Measurements from ENCODE around the gene CTSW. TPM values are rescaled to one million over a fixed set of nuclear protein-coding genes. Genes with fewer than 3 reads are reported as not detected.

Gene CTSW
- total RNA-seq, 1 donor from 2014 or later, result 1.0 TPM

DNA sequence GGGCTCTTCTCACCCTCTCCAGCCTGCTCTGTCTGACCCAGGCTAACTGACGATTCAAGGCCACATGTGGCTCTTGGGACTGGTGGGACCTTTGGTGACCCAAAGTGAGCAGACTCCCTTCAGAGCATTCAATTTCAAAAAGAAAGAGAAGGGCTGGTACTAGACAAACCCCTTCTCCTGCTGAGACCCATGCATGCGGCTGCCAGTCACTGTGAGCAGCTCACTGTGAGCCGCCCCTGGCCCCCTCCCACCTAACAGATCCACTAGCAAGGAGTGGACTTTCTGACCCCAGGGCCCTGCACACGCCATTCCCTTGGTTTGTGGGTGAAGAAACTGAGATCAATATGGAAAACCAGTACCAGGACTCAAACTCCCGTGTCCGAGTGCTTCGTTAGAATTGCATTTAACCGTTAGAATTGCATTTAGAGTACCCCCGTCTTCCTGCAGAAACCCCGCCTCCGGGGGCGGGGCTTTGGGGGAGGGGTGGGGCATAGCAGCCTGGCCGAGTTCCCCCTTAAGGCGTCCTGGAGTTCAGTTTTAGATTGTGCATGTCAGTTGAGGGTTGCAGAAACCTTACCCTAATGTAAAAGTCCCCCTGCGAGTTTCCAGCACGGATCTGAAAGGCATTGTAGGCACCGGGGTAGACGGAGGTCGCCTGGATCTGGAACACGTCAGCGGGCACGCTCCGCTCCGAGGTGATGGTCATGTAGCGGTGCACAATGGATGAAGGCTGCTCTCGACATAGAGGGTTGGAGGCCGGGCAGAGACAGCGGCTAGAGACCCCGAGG lies 12.2 kb upstream of the CTSW start:
- Histone ChIP-seq H3K27me3 (ENCODE audit: control insufficient read depth in 3 of 3, insufficient read depth in 3 of 3, low read length in 3 of 3) (peaks cover 0 to 3% (median 0%) of the 10 kb centered on the region in 3 donors), H3K4me3 (ENCODE audit: low read length in 3 of 3) (no peak overlapping the region), H3K9ac (ENCODE audit: low read depth in 1 of 3, low read length in 3 of 3) (no peak overlapping the region), H3K36me3 (ENCODE audit: control insufficient read depth in 3 of 3, insufficient read depth in 3 of 3, low read length in 3 of 3) (peaks cover 38 to 55% (median 53%) of the 10 kb centered on the region in 3 donors), H3K9me3 (ENCODE audit: control insufficient read depth in 3 of 3, low read length in 3 of 3) (no peaks in the 10 kb centered on the region), H3K4me1 (ENCODE audit: control insufficient read depth in 3 of 3, insufficient read depth in 3 of 3, low read length in 3 of 3) (peaks cover 16 to 24% (median 21%) of the 10 kb centered on the region in 3 donors), H3K27ac (ENCODE audit: low read depth, low read length) (no peak overlapping the region)

DNA sequence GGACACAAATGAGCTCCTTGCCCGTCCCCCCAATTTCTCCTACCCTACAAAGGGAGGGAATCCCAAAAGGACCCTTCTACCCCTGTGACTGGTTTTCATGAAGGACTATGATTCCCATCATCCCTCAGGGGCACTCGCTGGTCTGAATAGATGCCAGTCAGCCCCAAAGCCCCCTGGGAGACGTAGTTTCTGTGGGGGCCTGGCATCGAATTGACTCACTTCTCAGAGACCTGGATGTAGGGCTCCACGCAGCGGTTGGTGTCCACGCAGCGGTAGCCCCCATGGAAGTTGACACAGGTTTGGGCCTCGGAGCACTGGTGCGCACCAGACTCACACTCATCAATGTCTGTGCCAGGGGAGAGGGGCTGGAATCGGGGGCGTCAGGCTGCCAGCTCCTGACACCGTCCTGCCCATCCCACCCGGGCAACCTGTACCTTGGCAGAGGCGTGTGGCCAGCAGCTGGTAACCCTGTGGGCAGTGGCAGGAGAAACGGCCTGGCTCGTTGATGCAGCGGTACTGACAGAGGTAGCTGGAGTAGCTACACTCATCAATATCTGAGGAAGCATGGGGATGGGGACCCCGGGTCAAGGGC lies 11.5 kb upstream of the CTSW start:
- peaks cover 0 to 6% (median 0%) of the 10 kb centered on the region in 3 donors for H3K27me3 ChIP-seq (ENCODE audit: control insufficient read depth in 3 of 3, insufficient read depth in 3 of 3, low read length in 3 of 3)
- no peaks in the 10 kb centered on the region for H3K9me3 ChIP-seq (ENCODE audit: control insufficient read depth in 3 of 3, low read length in 3 of 3)
- peaks cover 19 to 24% (median 24%) of the 10 kb centered on the region in 3 donors for H3K4me1 ChIP-seq (ENCODE audit: control insufficient read depth in 3 of 3, insufficient read depth in 3 of 3, low read length in 3 of 3)
- H3K9ac ChIP-seq (ENCODE audit: low read depth in 1 of 3, low read length in 3 of 3), result no peak overlapping the region
- H3K27ac ChIP-seq (ENCODE audit: low read depth, low read length), result no peak overlapping the region
- H3K36me3 ChIP-seq (ENCODE audit: control insufficient read depth in 3 of 3, insufficient read depth in 3 of 3, low read length in 3 of 3), result peaks cover 32 to 48% (median 46%) of the 10 kb centered on the region in 3 donors
- no peak overlapping the region for H3K4me3 ChIP-seq (ENCODE audit: low read length in 3 of 3)

- peaks cover 0 to 7% (median 0%) of the 10 kb centered on the region in 3 donors for H3K27me3 ChIP-seq (ENCODE audit: control insufficient read depth in 3 of 3, insufficient read depth in 3 of 3, low read length in 3 of 3)
- no peaks in the 10 kb centered on the region for H3K9me3 ChIP-seq (ENCODE audit: control insufficient read depth in 3 of 3, low read length in 3 of 3)
- H3K36me3 ChIP-seq (ENCODE audit: control insufficient read depth in 3 of 3, insufficient read depth in 3 of 3, low read length in 3 of 3), result peaks cover 25 to 40% (median 39%) of the 10 kb centered on the region in 3 donors
- no peak overlapping the region for H3K9ac ChIP-seq (ENCODE audit: low read depth in 1 of 3, low read length in 3 of 3)
- peaks cover 24 to 31% (median 27%) of the 10 kb centered on the region in 3 donors for H3K4me1 ChIP-seq (ENCODE audit: control insufficient read depth in 3 of 3, insufficient read depth in 3 of 3, low read length in 3 of 3)
- no peak overlapping the region for H3K27ac ChIP-seq (ENCODE audit: low read depth, low read length)
- no peak overlapping the region for H3K4me3 ChIP-seq (ENCODE audit: low read length in 3 of 3)
These were observed 10.7 kb upstream of the CTSW start for GRCh38 chr11:65868907-65869306.

GRCh38 chr11:65869643-65870306 lies 9.9 kb upstream of the CTSW start:
- H3K4me3 ChIP-seq (ENCODE audit: low read length in 3 of 3), result no peak overlapping the region
- H3K27ac ChIP-seq (ENCODE audit: low read depth, low read length), result no peak overlapping the region
- H3K4me1 ChIP-seq (ENCODE audit: control insufficient read depth in 3 of 3, insufficient read depth in 3 of 3, low read length in 3 of 3), result peaks cover 24 to 32% (median 27%) of the 10 kb centered on the region in 3 donors
- peaks cover 0 to 7% (median 0%) of the 10 kb centered on the region in 3 donors for H3K27me3 ChIP-seq (ENCODE audit: control insufficient read depth in 3 of 3, insufficient read depth in 3 of 3, low read length in 3 of 3)
- no peaks in the 10 kb centered on the region for H3K9me3 ChIP-seq (ENCODE audit: control insufficient read depth in 3 of 3, low read length in 3 of 3)
- peaks cover 16 to 32% (median 31%) of the 10 kb centered on the region in 3 donors for H3K36me3 ChIP-seq (ENCODE audit: control insufficient read depth in 3 of 3, insufficient read depth in 3 of 3, low read length in 3 of 3)
- H3K9ac ChIP-seq (ENCODE audit: low read depth in 1 of 3, low read length in 3 of 3), result no peak overlapping the region

DNA sequence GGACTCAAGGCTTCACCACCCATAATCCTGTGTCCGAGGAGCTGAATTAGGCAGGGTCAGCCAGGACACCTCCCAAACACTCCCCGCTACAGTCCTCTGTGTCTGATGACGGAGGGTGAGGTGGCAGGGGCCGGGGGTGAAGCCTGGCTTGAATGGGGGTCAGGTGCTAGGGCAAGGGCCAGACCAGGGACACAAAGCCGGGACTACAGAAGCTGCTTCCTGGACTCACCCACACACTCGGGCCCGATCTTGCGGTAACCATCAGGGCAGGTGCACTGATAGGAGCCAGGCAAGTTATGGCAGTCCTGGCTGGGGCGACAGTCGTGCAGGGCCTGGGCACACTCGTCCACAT lies 9.4 kb upstream of the CTSW start:
- peaks cover 11 to 27% (median 26%) of the 10 kb centered on the region in 3 donors for H3K36me3 ChIP-seq (ENCODE audit: control insufficient read depth in 3 of 3, insufficient read depth in 3 of 3, low read length in 3 of 3)
- H3K9ac ChIP-seq (ENCODE audit: low read depth in 1 of 3, low read length in 3 of 3), result no peak overlapping the region
- H3K27ac ChIP-seq (ENCODE audit: low read depth, low read length), result no peak overlapping the region
- H3K9me3 ChIP-seq (ENCODE audit: control insufficient read depth in 3 of 3, low read length in 3 of 3), result no peaks in the 10 kb centered on the region
- H3K4me1 ChIP-seq (ENCODE audit: control insufficient read depth in 3 of 3, insufficient read depth in 3 of 3, low read length in 3 of 3), result peaks cover 24 to 32% (median 27%) of the 10 kb centered on the region in 3 donors
- peaks cover 0 to 7% (median 0%) of the 10 kb centered on the region in 3 donors for H3K27me3 ChIP-seq (ENCODE audit: control insufficient read depth in 3 of 3, insufficient read depth in 3 of 3, low read length in 3 of 3)
- H3K4me3 ChIP-seq (ENCODE audit: low read length in 3 of 3), result no peak overlapping the region

- H3K4me3 ChIP-seq (ENCODE audit: low read length in 3 of 3), result peak overlapping the region; percentile 29 to 62 (median 56)
- peaks cover 6 to 20% (median 18%) of the 10 kb centered on the region in 3 donors for H3K36me3 ChIP-seq (ENCODE audit: control insufficient read depth in 3 of 3, insufficient read depth in 3 of 3, low read length in 3 of 3)
- peak overlapping the region; percentile 6 to 79 (median 77) for H3K9ac ChIP-seq (ENCODE audit: low read depth in 1 of 3, low read length in 3 of 3)
- H3K27ac ChIP-seq (ENCODE audit: low read depth, low read length), result peak overlapping the region; percentile 74
- H3K27me3 ChIP-seq (ENCODE audit: control insufficient read depth in 3 of 3, insufficient read depth in 3 of 3, low read length in 3 of 3), result peaks cover 0 to 7% (median 0%) of the 10 kb centered on the region in 3 donors
- H3K9me3 ChIP-seq (ENCODE audit: control insufficient read depth in 3 of 3, low read length in 3 of 3), result no peaks in the 10 kb centered on the region
- peaks cover 24 to 32% (median 27%) of the 10 kb centered on the region in 3 donors for H3K4me1 ChIP-seq (ENCODE audit: control insufficient read depth in 3 of 3, insufficient read depth in 3 of 3, low read length in 3 of 3)
These were observed 8.6 kb upstream of the CTSW start for GRCh38 chr11:65870706-65871681.

- peak overlapping the region; percentile 65 to 79 (median 77) for H3K9ac ChIP-seq (ENCODE audit: low read depth in 1 of 3, low read length in 3 of 3)
- H3K27ac ChIP-seq (ENCODE audit: low read depth, low read length), result peak overlapping the region; percentile 74
- H3K27me3 ChIP-seq (ENCODE audit: control insufficient read depth in 3 of 3, insufficient read depth in 3 of 3, low read length in 3 of 3), result peaks cover 0 to 7% (median 0%) of the 10 kb centered on the region in 3 donors
- H3K4me1 ChIP-seq (ENCODE audit: control insufficient read depth in 3 of 3, insufficient read depth in 3 of 3, low read length in 3 of 3), result peaks cover 24 to 32% (median 27%) of the 10 kb centered on the region in 3 donors
- H3K4me3 ChIP-seq (ENCODE audit: low read length in 3 of 3), result peak overlapping the region; percentile 56 to 67 (median 62)
- H3K9me3 ChIP-seq (ENCODE audit: control insufficient read depth in 3 of 3, low read length in 3 of 3), result no peaks in the 10 kb centered on the region
- peaks cover 4 to 13% (median 13%) of the 10 kb centered on the region in 3 donors for H3K36me3 ChIP-seq (ENCODE audit: control insufficient read depth in 3 of 3, insufficient read depth in 3 of 3, low read length in 3 of 3)
These were observed 7.7 kb upstream of the CTSW start for GRCh38 chr11:65871811-65872548.

DNA sequence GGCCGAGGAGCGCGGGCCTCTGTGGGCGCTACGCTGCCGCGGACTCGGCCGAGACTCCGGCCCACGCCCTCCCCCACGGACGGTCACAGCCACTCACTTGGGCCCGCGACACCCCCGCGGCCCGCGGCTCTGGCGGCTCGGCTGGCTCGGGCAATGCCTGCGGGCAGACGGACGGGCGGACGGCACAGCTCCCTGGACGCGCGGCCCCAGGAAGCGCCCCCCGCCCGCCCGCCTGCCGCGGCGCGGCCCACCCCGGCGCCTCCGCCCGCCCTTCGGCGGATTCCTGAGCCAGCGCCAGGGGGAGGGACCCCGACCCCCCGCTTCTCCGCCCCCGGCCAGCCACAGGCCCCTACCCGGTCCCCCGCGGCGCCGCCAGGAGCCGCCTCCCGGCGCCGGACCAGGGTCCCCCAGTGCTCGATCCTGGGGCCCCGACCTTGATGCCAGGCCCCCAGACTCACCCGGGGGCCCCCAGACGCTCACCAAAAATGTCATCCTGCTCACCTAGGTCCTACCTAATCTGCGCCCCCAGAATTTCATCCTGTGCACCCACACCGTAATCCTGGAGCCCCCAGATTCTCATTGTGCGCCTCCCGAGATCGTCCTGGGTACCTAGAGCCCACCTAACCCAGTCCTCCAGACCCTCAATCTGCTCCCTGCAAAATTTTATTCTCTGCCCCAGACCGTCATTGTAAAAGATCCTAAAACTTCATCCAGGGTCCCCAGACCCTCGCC lies 6.9 kb upstream of the CTSW start, which contains the start of gene EFEMP2:
Gene EFEMP2 (minus strand): TSS at position 215 of the 732 bp plus-strand sequence. CDS start 446 bp downstream, outside the sequence.
- H3K4me1 ChIP-seq (ENCODE audit: control insufficient read depth in 3 of 3, insufficient read depth in 3 of 3, low read length in 3 of 3), result peaks cover 24 to 32% (median 27%) of the 10 kb centered on the region in 3 donors
- peak within 1 kb of the TSS; percentile 77 to 83 (median 81) for H3K9ac ChIP-seq (ENCODE audit: low read depth in 1 of 3, low read length in 3 of 3)
- H3K27me3 ChIP-seq (ENCODE audit: control insufficient read depth in 3 of 3, insufficient read depth in 3 of 3, low read length in 3 of 3), result peaks cover 0 to 7% (median 0%) of the 10 kb centered on the region in 3 donors
- peak within 1 kb of the TSS; percentile 69 to 80 (median 79) for H3K4me3 ChIP-seq (ENCODE audit: low read length in 3 of 3)
- peak within 1 kb of the TSS; percentile 74 for H3K27ac ChIP-seq (ENCODE audit: low read depth, low read length)
- peaks cover 3 to 12% (median 10%) of the 10 kb centered on the region in 3 donors for H3K36me3 ChIP-seq (ENCODE audit: control insufficient read depth in 3 of 3, insufficient read depth in 3 of 3, low read length in 3 of 3)
- no peaks in the 10 kb centered on the region for H3K9me3 ChIP-seq (ENCODE audit: control insufficient read depth in 3 of 3, low read length in 3 of 3)
